ENCODE data around the gene FAP. TPM values are rescaled to one million over a fixed set of nuclear protein-coding genes. Genes with fewer than 3 reads are reported as not detected.

The FAP gene
- total RNA-seq, 1 experiment from 2014 or later, result not detected

GRCh38 chr2:162199913-162200312 is 43.3 kb downstream of the FAP start:
- Histone ChIP-seq H2AFZ (no peak overlapping the region), H3K27ac (no peak overlapping the region), H3K27me3 (ENCODE audit: insufficient read depth, low read depth) (no peaks in the 10 kb centered on the region), H3K79me2 (ENCODE audit: low read depth) (no peaks in the 10 kb centered on the region), H4K20me1 (ENCODE audit: insufficient read depth) (no peaks in the 10 kb centered on the region), H3K4me1 (replicated peaks; ENCODE audit: insufficient read depth) (no peaks in the 10 kb centered on the region), H3K4me3 (no peak overlapping the region), H3K9me2 (ENCODE audit: insufficient read depth) (no peaks in the 10 kb centered on the region), H3F3A (ENCODE audit: insufficient read depth, low read depth) (no peaks in the 10 kb centered on the region), H3K4me2 (no peak overlapping the region), H3K36me3 (ENCODE audit: low read depth) (no peaks in the 10 kb centered on the region), H3K9me3 (ENCODE audit: insufficient read depth, low read depth) (no peaks in the 10 kb centered on the region)
- CTCF ChIA-PET, result no interaction called here
- POLR2A ChIA-PET (ENCODE audit: unreplicated experiment), result no interaction called here
- BruUV-seq (replicated peaks), result no TSS peak
- intact Hi-C loops (cut with micrococcal nuclease; ENCODE audit: unreplicated experiment), result no loop called here
- DNase-seq, result no peak
- TF ChIP-seq, protein P1, sequence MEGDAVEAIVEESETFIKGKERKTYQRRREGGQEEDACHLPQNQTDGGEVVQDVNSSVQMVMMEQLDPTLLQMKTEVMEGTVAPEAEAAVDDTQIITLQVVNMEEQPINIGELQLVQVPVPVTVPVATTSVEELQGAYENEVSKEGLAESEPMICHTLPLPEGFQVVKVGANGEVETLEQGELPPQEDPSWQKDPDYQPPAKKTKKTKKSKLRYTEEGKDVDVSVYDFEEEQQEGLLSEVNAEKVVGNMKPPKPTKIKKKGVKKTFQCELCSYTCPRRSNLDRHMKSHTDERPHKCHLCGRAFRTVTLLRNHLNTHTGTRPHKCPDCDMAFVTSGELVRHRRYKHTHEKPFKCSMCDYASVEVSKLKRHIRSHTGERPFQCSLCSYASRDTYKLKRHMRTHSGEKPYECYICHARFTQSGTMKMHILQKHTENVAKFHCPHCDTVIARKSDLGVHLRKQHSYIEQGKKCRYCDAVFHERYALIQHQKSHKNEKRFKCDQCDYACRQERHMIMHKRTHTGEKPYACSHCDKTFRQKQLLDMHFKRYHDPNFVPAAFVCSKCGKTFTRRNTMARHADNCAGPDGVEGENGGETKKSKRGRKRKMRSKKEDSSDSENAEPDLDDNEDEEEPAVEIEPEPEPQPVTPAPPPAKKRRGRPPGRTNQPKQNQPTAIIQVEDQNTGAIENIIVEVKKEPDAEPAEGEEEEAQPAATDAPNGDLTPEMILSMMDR (conservative IDR thresholded peaks at IDR 0.05), result no peak
- no peak for TF ChIP-seq EZH2 (IDR thresholded peaks at IDR 0.05; ENCODE audit: low read depth)

GRCh38 chr2:162198239-162198638 is 45.0 kb downstream of the FAP start:
- H2AFZ ChIP-seq, result no peak overlapping the region
- intact Hi-C loops (cut with micrococcal nuclease; ENCODE audit: unreplicated experiment), result no loop called here
- no peak overlapping the region for H3K4me3 ChIP-seq
- ChIA-PET CTCF (no interaction called here), POLR2A (ENCODE audit: unreplicated experiment) (no interaction called here)
- DNase-seq, result no peak
- no peak overlapping the region for H3K27ac ChIP-seq
- H3K79me2 ChIP-seq (ENCODE audit: low read depth), result no peaks in the 10 kb centered on the region
- H4K20me1 ChIP-seq (ENCODE audit: insufficient read depth), result no peaks in the 10 kb centered on the region
- H3K36me3 ChIP-seq (ENCODE audit: low read depth), result no peaks in the 10 kb centered on the region
- BruUV-seq (replicated peaks), result no TSS peak
- H3K4me2 ChIP-seq, result no peak overlapping the region
- H3K27me3 ChIP-seq (ENCODE audit: insufficient read depth, low read depth), result no peaks in the 10 kb centered on the region
- H3F3A ChIP-seq (ENCODE audit: insufficient read depth, low read depth), result no peaks in the 10 kb centered on the region
- no peaks in the 10 kb centered on the region for H3K4me1 ChIP-seq (replicated peaks; ENCODE audit: insufficient read depth)
- TF ChIP-seq, protein P1 (conservative IDR thresholded peaks at IDR 0.05), result no peak
- no peak for TF ChIP-seq EZH2 (IDR thresholded peaks at IDR 0.05; ENCODE audit: low read depth)
- no peaks in the 10 kb centered on the region for H3K9me2 ChIP-seq (ENCODE audit: insufficient read depth)
- H3K9me3 ChIP-seq (ENCODE audit: insufficient read depth, low read depth), result no peaks in the 10 kb centered on the region

DNA sequence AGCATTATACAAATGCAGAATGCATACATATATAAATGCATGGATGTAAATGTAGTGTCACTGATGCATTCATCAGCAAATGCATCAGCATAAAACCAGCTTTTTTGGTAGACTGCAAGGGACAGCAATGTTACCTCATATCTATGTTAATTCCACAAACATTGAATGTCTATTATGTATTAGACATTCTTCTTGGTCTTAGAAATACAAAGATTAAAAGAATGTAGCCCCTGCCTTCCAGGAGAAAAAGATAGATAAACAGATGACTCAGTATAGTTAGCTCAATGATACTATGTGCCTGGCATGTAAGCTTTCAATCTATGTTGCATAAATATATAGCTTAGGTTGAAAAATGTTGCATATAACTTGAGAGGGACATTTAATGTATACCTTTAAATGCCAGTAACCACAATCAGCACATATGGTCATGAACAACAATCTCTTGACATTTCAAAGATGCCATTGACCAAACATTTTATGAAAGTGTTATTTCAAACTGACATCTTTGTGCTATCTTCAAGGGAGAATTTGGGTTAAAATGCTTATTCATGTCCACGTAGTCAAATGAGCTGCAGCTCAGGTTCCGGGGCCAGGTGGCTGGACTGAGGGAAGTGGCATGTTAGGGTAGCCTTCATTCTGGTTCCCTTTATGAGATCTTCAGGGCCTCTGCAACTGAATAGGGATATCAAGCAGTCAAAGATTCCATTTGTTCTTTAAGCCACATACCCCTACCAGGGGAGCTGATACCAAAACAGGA is 46.0 kb downstream of the FAP start:
- H4K20me1 ChIP-seq (ENCODE audit: insufficient read depth), result no peaks in the 10 kb centered on the region
- no peaks in the 10 kb centered on the region for H3K4me1 ChIP-seq (replicated peaks; ENCODE audit: insufficient read depth)
- no peak for DNase-seq
- H3K27me3 ChIP-seq (ENCODE audit: insufficient read depth, low read depth), result no peaks in the 10 kb centered on the region
- H2AFZ ChIP-seq, result no peak overlapping the region
- intact Hi-C loops (cut with micrococcal nuclease; ENCODE audit: unreplicated experiment), result no loop called here
- no TSS peak for BruUV-seq (replicated peaks)
- no peaks in the 10 kb centered on the region for H3K9me3 ChIP-seq (ENCODE audit: insufficient read depth, low read depth)
- no peaks in the 10 kb centered on the region for H3F3A ChIP-seq (ENCODE audit: insufficient read depth, low read depth)
- no peak overlapping the region for H3K4me2 ChIP-seq
- no peaks in the 10 kb centered on the region for H3K36me3 ChIP-seq (ENCODE audit: low read depth)
- H3K9me2 ChIP-seq (ENCODE audit: insufficient read depth), result no peaks in the 10 kb centered on the region
- no peak overlapping the region for H3K4me3 ChIP-seq
- TF ChIP-seq EZH2 (IDR thresholded peaks at IDR 0.05; ENCODE audit: low read depth), result no peak
- TF ChIP-seq, protein P1 (conservative IDR thresholded peaks at IDR 0.05), result no peak
- no peak overlapping the region for H3K27ac ChIP-seq
- CTCF ChIA-PET, result no interaction called here
- POLR2A ChIA-PET (ENCODE audit: unreplicated experiment), result no interaction called here
- H3K79me2 ChIP-seq (ENCODE audit: low read depth), result no peaks in the 10 kb centered on the region

Measured in PC-9 (cell line).